ENCODE data around the gene PLCB1.

PLCB1 gene

DNA sequence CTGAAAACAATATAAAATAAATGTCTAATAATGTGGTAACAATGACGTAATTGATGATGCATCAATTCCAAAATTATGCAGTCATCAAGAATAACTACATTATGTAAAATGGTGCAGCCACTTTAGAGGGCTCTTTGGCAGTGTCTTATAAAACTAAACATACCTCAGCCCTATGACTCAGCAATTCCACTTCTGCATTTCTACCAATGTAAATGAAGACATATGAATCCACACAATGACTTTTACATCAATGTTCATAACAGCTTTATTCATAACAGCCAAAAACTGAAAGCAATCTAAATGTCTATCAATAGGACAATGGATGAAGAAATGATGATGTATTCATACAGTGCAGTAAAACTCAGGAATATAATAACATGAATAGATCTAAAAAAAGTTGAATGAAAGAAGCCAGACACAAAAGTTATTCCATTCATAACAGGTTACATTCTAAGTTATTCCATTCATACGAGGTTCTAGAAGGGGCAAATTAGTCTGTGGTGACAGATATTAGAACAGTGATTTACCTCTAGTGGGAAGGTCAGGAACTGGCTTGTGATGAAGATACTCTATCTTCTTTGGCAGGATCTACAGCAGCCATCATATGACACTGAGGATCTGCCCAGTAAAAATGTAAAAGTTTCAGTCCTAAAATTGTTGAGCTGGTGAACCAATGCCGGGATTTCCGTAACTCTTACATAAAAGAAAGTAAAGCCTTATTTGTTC lies 396.1 kb downstream of the PLCB1 start:
- no peak for DNase-seq (ENCODE audit: low read depth in 2 of 2, low spot score in 1 of 2)

DNA sequence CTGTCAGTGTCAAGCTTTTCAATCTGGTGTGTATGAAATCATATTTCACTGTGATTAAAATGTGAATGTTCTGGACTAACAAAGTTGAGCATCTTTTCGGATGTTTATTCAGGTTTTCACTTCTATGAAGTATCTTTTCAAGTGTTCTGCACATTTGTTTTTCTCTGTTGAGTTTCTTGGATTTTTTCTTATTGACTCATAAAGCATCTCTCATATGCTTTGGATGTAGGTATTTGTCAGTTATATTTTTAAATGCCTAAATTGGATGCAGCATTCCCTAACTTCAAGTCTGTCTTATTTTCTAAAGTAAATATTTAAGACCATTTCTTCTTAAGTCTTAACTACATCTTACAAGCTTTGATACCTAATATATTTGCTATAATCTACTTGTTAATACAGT lies 398.0 kb downstream of the PLCB1 start:
- DNase-seq (ENCODE audit: low read depth in 2 of 2, low spot score in 1 of 2), result no peak

DNA sequence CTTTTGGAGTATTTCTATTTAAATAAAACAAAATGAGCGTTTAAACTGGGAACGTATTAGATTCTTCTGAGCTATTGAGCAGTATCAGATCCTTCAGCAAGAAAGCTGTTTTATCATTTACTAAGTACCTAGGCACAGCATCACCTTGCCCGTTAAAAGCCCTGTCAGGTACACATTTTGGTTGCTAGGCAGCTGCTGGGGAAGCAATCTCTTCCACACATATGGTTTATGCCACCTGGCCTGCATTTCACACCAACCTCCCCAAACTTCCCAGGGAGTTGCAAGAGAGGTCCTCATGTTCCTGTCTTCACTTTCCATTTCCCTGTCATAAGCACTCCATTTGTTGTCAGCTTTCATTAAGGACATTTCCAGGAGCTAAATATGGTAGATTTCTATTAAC lies 400.1 kb downstream of the PLCB1 start:
- no peak for DNase-seq (ENCODE audit: low read depth in 2 of 2, low spot score in 1 of 2)

DNA sequence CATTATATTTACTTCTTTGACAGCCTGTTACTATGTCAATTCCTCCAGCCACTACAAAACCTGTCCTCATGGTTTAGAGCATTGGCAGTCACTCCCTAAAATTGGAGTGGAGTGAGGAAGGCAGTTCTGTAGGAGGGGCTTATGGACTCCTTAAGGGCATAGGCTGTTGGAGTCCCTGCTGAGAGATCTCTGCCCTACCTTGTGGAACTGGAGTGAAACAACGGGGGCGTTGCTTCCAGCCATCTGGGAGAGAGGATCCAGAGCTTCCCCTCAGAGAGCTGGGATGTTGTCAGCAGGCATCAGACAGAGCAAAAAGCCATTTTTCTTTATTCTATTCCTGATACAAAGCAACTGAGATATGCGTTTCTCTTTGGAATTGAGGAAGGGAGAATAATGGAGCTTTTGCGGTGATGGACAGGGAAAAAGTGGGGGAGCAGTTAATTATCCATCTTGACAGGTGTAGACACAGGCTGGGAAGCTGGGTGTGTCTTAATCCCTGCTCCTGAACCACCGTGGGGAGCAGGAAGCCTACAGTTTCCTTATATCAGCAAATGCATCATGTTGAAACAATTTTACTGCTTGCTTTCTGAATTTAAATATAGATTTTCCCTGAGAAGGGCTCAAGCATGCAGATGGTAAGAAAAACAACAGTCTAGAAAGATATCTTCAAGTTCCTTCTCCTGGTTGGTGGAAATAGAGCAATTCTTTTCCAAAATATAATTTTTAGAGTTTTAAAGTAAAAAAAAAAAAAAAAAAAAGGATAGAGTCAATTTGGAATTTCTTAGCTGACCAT lies 402.5 kb downstream of the PLCB1 start:
- DNase-seq (ENCODE audit: low read depth in 2 of 2, low spot score in 1 of 2), result no peak

DNA sequence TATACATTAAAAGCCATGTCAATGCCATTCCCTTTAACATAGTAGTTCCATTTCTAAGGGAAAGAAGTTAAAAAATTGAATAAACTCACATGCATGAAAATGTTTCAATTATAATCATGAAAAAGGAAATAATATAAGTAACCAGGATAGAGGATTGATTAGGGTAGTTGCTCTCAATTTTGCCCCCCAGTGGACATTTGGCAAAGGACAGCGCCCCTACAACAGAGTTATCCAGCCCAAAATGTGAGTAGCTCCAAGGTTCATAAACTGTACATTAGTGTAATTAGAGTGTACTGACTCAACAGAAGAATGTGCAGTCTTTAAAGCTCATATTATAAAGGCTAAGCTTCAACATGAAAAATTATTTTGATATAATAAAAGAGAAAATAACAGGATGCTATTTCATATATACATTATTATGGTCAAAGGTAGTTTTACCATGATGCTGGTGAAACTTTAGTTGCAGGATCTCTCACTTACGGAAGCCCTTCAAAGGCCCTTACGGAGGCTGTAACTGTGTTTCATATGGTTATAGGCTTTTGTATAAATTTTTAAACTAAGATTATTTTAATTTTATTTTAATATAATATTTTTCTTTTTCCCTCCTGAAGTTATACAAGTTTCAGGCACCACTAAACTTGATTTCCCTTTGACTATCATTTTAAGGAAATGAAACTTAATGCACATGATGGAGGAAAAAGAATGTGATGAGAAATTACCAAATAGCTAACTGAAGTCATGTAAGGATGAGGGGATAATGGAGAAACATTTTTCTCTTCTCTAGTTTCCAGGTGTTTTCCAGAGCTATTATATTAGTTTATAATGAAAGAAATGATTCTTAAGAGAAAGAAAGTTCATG lies 403.6 kb downstream of the PLCB1 start:
- no peak for DNase-seq (ENCODE audit: low read depth in 2 of 2, low spot score in 1 of 2)

DNA sequence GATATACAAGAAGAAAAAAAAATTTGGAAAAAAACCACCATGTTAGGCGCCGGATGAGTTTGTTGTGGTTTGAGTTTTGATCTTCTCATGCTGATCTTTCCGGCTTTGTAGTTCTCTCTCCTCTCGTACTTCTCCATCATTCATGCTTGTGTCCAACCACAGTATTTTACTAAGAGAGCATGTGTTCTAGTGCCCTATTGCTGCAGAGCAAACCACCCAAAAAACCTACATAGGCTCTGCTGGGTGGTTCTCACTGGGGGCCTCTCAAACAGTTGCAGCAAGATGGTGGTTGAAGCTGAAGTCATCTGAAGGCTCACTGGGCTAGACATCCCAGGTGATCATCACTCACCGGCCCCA lies 404.2 kb downstream of the PLCB1 start:
- no peak for DNase-seq (ENCODE audit: low read depth in 2 of 2, low spot score in 1 of 2)

DNA sequence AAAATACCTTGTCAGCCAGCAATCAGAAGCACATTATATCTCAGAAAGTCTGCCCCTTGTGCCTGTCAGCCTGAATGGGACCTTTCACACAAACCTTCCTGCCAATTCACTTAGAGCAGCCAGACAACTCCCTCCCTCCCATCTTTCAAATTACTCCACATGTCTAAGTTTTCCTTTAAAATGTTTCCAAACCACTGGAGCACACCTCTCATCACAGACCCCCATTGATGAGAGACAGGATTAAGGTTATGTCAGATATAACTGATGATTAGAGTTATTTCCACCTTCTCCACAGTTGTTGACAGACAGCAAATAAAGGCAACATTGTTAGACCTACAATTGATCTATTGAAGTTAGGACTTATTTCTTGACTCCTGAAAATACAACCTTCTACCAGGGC lies 408.4 kb downstream of the PLCB1 start:
- no peak for DNase-seq (ENCODE audit: low read depth in 2 of 2, low spot score in 1 of 2)

DNA sequence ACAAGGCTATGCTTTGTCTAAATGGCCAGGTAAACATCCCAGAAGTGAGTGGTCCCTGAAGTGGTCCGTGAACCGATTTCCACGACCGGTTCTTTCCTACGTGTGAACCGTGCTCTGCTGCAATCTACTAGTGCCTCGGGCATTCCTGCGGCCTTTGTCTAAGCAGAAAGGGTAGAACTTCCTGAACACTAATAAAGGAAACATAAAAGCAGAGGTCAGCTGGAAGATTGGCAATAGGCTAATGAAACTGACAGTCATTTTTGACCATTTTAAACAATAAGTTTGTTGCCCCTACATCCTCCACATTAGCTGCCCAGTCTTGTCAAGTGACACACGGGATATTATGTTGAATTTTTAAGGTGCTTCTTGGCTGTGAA lies 410.0 kb downstream of the PLCB1 start:
- no peak for DNase-seq (ENCODE audit: low read depth in 2 of 2, low spot score in 1 of 2)

DNA sequence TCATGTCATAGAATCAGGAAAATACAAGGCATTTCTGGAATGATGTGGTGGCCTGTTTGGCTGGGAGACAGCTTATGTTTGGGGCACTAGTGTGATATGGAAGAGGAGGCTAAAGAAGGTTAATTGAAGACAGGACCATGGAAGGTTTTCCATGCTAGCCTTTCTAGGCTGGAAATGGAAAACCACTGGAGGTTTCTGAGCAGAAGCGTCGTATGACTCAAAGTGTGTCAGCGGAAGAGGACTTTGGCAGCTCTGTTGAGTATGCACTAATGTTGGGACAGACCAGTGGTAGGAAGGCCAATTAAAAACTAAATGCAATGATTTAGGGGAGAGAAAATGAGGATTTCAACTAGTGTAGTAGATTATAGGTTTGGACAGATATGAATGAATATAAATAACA lies 413.1 kb downstream of the PLCB1 start:
- DNase-seq (ENCODE audit: low read depth in 2 of 2, low spot score in 1 of 2), result no peak

DNA sequence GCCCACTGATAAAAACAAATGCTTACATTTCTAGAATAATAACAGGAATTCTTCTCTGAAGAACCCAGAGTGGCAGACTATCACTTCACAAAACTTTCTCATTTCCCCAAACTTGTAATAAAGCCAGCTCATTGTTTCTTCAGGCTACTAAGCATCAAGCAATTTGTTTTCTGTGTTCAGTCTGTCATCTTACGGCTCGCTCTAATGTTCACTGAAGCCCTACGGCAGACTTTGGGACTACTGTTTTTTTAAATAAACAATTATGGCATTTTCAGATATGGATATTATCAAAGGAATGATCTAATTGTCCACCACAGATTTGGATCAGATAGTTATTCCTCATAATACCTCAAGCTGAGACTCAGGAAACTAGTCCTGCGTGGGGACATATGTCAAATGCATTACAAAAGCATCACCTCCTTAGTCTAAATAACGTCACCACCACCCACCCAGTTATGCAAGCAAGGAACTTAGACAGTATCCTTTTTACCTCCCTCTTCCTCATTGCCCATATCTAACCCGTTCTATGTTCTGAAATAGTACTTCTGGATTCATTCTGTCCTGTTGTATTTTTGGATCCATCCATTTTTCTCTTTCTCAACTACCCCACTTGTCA lies 415.1 kb downstream of the PLCB1 start:
- no peak for DNase-seq (ENCODE audit: low read depth in 2 of 2, low spot score in 1 of 2)

DNA sequence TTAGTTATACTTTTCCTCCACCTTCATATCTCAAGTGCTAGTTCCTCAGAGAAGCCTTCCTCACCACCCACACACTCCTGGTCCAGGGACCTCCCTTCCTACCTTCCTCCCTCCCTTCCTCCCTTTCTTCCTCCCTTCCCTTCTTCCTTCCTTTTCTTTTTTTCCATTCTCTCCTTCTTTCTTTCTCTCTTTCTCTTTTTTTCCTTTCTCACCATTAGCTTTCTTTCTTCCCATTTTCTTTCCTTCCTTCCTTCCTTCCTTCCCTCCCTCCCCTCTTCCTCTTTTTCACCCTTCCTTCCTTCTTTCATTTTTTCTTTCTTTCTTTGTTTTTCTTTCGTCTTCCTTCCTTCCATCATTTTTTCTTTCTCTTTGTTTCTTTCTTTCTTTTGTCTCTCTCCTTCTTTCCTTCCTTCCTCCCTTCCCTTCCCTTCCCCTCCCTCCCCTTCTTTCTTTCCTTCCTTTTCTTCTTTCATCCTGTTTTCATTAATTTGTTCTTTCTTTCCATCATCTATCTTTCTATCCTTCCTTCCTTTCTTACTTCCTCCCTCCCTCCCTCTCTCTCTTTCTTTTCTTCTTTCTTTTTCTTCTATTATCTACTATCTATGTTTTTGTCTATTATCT lies 416.0 kb downstream of the PLCB1 start:
- no peak for DNase-seq (ENCODE audit: low read depth in 2 of 2, low spot score in 1 of 2)

DNA sequence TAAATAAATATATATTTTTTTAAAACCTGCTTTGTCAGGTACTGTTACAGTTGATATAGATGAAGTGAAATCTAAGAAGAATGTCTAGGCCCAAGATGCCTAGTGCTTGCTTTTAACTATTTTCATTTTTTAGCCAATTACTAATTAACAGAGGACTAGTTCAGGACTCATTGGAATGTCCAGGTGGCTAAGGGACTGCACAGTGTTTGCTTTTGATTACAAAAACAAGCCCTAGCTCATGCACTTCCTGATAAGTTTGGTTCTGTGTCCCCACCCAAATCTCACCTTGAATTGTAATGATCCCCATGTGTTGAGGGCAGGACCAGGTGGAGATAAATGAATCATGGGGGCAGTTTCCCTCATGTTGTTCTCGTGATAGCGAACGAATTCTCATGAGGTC lies 417.1 kb downstream of the PLCB1 start:
- no peak for DNase-seq (ENCODE audit: low read depth in 2 of 2, low spot score in 1 of 2)

DNA sequence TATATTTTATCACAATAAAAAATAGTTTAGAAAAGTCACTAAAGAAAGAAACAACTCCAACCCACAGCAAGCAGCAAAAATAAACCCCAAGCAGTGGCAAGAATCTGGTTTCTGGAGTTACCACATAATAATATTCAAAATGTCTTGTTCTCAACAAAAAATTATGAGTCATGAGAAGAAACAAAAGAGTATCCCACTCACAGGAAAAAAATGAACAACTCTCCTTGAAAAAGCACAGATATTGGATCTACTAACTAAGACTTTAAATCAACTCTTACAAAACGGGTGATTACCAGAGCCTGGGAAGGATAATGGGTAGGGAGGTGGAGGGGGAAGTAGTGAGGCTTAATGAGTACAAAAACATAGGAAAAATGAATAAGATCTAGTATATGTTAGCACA lies 425.6 kb downstream of the PLCB1 start:
- DNase-seq (ENCODE audit: low read depth in 2 of 2, low spot score in 1 of 2), result no peak

DNA sequence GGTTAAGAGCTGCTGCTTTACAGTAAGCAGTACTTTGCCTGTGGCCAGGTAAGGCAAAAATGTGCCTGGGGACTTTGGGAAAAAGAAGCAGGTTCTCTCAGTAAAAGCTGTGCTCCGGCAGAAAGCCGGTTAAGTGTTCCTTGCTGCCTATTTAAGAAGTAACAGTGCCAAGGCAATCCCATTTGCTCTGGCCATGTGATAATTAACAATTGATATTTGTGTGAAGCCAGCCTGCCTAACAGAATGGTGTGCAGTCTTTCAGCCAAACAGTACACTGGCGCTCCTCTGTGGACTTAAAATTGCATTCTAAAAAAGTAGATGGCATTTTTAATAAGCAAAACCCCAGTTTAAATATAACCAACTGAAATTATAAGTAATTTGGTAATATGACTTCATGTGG lies 430.3 kb downstream of the PLCB1 start:
- DNase-seq (ENCODE audit: low read depth in 2 of 2, low spot score in 1 of 2), result no peak

DNA sequence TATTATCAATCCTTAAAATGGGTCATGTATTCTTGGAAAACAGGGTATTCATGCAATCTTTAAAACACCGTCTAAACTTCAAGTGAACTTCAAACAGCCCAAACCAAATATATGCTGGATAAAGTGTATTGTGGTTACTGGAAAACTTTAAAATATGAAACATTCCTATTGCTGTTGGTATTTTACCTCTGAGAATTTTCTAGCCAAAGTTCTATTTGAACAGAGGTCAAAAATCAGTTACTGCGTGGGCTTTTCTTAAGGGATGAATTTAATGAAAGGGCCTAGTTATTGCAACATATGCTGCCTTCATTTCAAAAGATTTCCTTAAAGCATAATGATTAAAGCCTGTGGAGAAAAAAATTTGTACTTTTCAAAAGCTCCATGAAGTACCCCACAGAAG lies 436.0 kb downstream of the PLCB1 start:
- no peak for DNase-seq (ENCODE audit: low read depth in 2 of 2, low spot score in 1 of 2)

DNA sequence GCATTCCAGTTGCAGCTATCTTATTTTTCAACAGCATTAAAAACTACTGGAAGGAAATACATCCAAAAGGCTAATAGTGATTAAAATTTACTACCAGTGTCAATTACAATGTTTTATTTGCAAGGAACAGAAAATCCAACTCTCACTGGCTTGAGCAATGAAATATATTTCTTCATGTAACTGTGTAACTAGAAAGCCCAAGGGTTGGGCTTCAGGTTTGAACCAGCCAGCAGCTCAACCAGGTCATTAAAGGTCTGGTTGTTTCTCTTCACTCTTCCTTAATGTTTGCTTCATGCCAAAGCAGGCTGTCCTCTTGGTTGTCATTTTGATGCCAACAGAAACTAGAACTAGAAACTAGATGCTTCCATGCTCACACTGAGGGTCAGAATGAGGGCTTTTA lies 437.7 kb downstream of the PLCB1 start:
- DNase-seq (ENCODE audit: low read depth in 2 of 2, low spot score in 1 of 2), result no peak

DNA sequence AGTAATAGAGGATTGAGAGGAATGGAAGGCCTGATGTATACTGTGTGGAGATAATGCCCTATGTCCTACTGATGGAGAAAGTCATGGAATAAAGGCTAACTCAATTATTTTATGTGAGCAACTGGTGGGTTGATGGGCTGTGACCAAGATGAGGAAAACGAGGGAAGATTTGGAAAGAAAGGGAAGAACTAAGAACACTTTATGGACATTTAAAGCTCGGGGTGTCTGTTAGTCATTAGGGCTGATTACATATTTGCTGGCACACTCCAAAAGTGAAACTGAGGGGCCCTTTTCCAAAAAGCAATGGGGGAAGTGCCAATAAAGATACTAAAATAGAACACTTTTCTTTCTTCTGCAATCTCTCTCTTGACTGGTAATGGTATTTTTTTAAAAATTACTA lies 439.5 kb downstream of the PLCB1 start:
- no peak for DNase-seq (ENCODE audit: low read depth in 2 of 2, low spot score in 1 of 2)

DNA sequence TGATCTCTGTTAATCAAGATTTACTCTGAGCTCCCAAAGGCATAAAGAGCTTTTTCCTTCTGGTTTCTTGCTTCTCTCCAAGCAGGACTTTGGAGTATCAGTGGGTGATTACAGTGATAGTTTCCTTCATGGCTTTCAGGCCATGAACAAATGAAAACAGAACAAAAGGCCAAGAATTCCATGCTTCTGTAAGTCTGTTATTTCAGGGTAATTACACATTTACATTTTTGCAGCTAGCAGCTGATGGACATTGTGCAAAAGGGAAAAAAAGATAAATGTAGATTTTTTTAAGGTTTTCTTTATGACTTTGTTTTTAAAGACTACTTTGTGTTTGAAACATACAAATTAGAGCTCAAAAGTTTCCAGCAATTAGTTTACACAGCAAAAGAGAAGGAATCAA lies 441.6 kb downstream of the PLCB1 start:
- DNase-seq (ENCODE audit: low read depth in 2 of 2, low spot score in 1 of 2), result no peak

DNA sequence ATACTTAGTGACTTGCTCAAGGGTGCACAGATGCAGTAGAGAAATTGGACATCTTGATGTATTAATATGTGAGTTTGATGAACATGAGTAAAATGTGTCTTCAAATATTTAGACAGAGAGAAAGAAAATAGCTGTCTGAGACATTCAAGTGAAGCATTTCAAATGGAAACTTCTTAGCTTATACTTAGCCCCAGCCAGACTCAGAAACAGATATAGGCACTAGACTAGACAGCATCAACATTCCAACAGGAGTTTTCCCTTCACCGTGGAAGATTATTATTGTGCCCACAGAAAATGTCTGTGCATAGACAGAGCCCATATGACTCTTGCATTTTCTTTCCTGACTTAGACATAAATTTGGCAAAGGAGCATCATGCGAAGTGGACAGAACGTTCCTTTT lies 443.0 kb downstream of the PLCB1 start:
- DNase-seq (ENCODE audit: low read depth in 2 of 2, low spot score in 1 of 2), result no peak

DNA sequence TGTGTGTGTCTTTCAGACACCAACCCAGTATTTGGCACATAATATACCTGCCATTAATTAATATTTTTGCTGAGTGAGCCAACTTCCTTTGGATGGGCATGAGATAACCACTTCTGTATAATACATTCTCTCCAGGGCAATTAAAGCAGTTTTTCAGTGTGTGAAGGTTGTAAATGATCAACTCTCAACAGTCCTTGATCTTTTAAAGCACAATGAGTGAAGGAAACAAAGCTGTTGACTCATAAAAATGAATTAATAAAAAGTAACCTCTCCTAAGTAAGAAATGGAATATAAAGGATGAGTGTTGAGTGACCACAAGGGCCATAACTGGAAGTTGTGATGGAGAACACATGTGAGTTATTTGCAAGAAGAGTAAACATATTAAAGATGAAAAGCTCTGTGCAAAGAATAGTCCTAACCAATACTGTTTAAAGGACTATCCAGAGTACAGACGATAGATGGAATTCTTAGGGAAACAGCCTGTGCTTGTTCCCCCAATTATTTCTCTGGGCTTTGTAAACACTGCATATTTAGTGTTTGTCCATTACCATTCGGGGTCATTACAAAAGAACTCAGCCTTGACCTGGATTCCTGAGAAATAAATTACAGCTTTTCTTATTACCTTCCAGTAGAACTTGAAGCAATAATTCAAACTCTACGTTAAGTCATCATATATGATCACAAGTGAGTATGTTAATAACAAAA lies 446.2 kb downstream of the PLCB1 start:
- DNase-seq (ENCODE audit: low read depth in 2 of 2, low spot score in 1 of 2), result no peak

DNA sequence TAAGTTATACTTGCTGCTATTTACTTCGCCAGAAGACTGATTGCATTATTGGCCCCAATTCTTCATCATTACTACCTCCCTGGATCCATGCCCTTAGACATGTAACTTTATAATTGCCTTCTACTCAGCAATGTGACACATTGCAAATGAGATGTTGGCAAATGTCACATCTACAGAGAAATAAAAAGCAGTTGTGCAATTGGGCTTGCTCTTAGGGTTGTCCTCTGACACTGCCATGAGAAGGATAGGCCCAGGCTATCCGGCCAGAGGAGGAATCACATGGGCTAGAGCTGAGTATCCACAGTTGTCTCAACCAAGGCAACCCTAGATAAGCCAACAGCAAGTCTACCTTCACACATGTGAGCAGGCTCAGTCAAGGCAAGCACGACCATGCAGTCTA lies 447.0 kb downstream of the PLCB1 start:
- no peak for DNase-seq (ENCODE audit: low read depth in 2 of 2, low spot score in 1 of 2)

Measured in stimulated activated CD8-positive, alpha-beta memory T cell treated with anti-CD3 and anti-CD28 coated beads, Interleukin-4, amount 100 ng/mL, for 1 hour (primary cell).